HL-60/S4 (cell line): ENCODE results near the gene SLAIN2.
"Not testable (repeated sequence)": the region's sequence is repeated elsewhere in the genome, so short reads cannot be mapped to it uniquely, and the experiment has no call there.

ENCODE experiments used
- in situ Hi-C: fragments of 300-500 bp; cut with MboI; formaldehyde crosslinking; loops from 2 replicates; pipeline ENCODE4 v1.14.3; 2022; ENCODE audit warnings: low sequenced_read_pairs

SLAIN2 gene

DNA sequence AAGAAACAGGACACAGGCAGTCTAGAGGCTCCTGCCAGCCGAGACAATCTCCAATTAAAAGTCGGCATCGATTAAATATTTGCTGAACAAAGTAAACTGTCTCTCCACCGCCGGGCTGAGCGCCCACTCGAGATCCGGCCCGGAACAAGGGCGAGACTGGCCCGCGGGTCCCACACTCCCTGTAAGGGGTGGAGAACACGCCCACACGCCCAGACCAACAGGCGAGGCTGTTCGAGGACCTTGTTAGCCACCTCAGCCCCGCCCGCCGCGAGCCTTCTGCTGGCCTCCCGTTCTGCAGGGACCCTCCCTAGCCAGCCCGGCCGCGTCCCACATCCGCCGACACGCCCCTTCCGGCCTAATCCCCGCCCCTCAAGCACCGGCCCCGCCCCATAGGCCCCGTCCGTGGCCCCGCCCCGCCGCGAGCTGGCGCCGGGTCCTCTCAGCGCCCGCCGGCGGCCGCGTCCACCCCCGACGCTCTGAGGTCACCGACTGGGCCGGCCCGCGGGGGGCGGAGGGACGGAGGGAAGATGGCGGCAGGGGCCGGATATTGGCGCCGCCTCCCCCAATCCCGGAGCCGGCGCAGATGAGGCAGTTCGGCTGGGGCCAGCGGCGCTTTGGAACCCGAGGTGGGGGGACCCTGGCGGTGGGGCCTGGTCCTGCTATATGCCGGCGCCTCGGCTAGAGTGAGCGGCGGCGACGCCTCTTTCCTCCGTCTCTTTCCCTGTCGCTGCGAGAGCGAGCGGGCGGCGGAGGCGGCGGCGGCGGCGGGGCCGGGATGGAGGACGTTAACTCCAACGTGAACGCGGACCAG, at the start of gene SLAIN2:
Gene SLAIN2, plus strand, starts transcription at position 565 of the 811 bp plus-strand sequence. Its CDS starts 211 bp downstream, at position 776.
- in situ Hi-C loops = no loop called here

GRCh38 chr4:48292218-48292790, 49.0 kb upstream of the SLAIN2 start:
- in situ Hi-C loops = not testable (repeated sequence)

DNA sequence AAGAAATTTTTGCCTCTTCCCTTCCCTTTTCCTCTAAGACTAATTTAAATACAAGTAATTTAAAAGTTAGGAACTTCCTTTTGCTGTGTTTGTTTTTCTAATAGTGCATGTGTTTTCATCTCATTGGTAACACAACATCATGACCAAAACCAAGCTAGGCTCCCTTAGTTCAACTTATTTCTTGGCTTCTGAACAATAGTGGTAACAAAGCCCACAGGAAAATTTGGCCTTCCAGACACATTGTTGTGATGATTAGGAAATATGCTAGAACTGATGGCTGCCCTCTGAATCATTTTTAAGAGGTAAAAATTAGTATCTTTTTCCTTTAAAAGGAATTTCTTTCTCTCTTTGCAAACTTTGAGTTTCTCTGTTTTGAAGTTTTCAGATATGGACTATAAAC, 46.2 kb upstream of the SLAIN2 start:
- in situ Hi-C loops = no loop called here

GRCh38 chr4:48296365-48296764, 45.0 kb upstream of the SLAIN2 start:
- in situ Hi-C loops = no loop called here

DNA sequence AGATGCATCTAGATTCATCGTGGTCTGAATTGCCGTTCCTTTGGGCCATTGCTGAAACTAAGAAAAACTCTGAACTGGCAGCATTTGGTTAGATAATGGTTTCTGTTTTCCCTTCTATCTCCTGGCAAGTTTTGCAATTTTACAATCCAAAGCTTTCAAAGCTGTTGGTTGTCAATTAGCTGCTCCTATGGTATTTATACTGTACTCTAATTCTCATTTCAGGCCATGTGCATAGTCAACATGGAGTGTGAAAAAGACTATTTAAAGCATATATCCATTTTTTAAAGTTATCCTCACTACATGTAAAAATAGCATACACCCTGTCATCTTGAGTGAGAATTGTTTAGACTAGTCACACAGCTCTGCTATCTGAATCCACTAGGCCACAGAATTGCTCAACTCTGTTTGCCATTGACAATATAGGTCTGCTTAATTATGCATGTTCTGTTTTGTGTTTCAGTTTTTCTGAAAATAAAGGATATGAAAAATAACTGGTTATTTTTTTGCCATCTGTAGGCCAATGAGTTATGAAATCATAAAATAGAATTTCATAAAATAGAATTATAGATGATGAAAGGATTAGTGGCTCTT, 44.0 kb upstream of the SLAIN2 start:
- in situ Hi-C loops = no loop called here

DNA sequence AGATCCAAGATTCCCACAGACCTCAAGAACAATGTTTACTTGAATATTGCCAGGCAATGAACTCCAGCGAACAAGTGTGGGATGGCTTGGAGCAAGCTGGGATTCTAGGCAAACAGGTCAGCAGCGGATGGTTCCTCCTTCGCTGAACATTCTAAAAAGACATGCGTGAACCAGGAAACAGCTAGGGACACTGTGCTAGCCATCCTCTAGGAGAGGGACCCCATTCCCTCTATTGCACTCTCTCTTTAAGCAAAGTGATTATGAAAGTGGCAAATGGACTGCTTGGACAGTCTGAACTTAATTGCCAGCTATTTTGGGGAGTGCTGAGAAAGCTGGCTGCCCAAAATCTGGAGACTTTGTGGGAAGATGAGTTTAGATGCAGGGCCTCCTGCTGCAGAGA, 41.8 kb upstream of the SLAIN2 start:
- in situ Hi-C loops = no loop called here

- in situ Hi-C loops = loop anchor here (10.0 to 25.0 kb wide), 2 partner anchors 237 to 665 kb away; no protein-coding TSS in a partner anchor
Observed at GRCh38 chr4:48300004-48300403, 41.3 kb upstream of the SLAIN2 start.

DNA sequence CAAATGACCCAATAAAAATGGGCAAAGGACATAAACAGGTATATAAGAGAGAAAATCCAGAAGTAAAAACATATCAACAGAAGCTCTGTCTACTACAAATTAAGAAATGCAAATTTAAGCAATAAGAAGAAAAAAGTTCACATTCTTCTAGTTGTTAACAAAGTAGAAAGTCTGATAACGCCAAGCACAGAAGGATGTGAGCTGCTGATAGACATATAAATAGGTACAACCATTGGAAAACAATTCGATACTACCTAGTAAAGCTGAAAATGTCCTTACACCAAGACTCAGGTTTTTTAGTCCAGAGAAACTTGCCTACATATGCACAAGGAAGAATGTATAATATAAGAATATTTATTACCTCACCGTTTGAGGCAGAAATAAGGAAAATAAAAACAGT, 35.8 kb upstream of the SLAIN2 start:
- in situ Hi-C loops = loop anchor here (10.0 to 25.0 kb wide), 2 partner anchors 232 to 659 kb away; no protein-coding TSS in a partner anchor

DNA sequence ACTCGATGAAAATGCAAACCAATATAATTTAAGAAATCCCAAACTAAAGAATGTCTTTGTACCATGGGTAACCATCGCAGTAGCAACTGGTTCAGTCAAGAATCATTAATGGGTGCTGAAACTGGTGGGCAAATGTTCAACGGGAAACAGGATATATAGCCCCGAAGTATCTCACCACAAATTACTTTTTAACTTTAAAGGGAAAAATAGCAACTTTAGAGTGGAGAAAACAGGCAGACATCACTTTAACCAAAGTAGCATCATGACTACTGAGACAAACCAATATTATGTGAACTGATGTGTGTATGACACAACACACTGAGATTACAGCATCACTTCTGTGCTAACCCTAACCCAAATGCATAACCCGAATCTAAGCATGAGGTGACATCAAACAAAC, 33.8 kb upstream of the SLAIN2 start:
- in situ Hi-C loops = loop anchor here (10.0 to 25.0 kb wide), 2 partner anchors 230 to 657 kb away; no protein-coding TSS in a partner anchor

DNA sequence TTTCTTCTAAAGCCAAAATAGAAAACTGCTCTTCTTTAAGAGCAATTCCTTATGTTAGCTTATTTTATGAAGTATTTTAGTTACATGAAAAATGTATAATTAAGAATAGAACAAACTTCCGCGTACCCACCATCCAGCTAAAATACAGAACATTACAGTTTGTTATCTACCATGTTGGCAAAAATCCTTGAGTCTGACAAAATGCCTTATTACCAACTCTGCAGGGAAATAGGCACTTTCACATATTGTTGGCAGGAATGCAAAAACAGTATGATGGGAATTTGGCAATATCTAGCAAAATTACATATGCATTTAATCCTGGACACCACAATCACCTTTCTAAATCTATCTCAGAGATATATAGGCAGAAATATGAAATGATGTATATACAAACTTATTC, 32.4 kb upstream of the SLAIN2 start:
- in situ Hi-C loops = loop anchor here (10.0 to 25.0 kb wide), 2 partner anchors 228 to 656 kb away; no protein-coding TSS in a partner anchor

DNA sequence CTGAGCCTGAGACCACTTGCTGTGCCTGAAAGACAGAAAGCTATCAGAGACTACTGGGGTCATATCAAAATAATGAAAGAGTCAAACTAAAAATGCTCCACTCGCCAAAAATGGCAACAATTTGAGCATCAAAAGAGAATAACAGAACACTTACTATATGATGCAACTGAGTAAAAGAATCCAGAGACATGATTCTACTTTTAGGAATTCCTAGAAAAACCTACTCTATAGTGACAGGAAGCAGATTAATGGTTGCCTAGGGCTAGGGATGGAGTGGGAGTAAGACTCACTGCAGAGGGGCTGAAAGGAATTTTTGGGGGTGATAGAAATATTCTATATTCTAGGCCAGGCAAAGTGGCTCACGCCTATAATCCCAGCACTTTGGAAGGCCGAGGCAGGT, 29.4 kb upstream of the SLAIN2 start:
- in situ Hi-C loops = loop anchor here (25.0 kb wide), 1 partner anchor 225 kb away; no protein-coding TSS in a partner anchor

GRCh38 chr4:48314746-48315145, 26.6 kb upstream of the SLAIN2 start:
- in situ Hi-C loops = loop anchor here (25.0 kb wide), 1 partner anchor 223 kb away; no protein-coding TSS in a partner anchor

GRCh38 chr4:48315728-48316630, 25.4 kb upstream of the SLAIN2 start:
- in situ Hi-C loops = loop anchor here (25.0 kb wide), 1 partner anchor 221 kb away; no protein-coding TSS in a partner anchor

DNA sequence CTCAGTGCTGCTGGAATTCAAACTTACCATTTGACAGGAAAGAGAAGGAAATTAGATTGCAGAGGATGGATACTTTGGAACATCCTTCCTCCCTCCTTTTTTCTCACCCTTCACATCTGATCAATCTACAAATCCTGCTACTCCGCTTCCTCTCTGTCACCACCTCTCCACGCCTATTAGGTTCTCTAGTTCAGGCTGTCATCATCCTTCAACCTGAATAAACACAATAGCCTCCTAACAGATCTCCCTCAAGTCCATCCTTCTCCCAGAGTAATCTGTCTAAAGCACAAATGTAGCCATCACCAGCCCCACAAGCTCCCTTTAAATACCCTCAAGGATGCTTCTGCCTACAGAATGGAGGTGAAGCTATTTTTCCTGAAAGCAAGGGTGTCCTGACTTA, 20.0 kb upstream of the SLAIN2 start:
- in situ Hi-C loops = loop anchor here (25.0 kb wide), 1 partner anchor 216 kb away; no protein-coding TSS in a partner anchor

DNA sequence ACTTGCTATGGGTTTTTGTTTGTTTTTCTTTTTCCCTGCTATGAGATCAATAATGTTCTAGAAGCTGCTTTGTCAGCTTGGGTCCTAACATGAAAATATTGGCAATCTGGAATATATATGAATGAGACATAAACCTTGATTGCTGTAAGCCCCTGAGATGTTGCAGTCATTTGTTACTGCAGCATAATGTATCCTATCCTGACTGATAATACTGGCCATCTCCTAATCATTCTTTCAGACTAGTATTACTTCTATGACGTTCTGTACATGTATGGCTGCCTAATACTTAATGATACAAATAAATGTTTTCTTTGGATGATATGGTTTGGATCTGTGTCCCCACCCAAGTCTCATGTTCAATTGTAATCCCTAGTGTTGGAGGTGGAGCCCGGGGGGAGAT, 19.3 kb upstream of the SLAIN2 start:
- in situ Hi-C loops = loop anchor here (25.0 kb wide), 1 partner anchor 215 kb away; no protein-coding TSS in a partner anchor

- in situ Hi-C loops = loop anchor here (25.0 kb wide), 1 partner anchor 213 kb away; no protein-coding TSS in a partner anchor
Observed at GRCh38 chr4:48324281-48324680, 17.0 kb upstream of the SLAIN2 start.

DNA sequence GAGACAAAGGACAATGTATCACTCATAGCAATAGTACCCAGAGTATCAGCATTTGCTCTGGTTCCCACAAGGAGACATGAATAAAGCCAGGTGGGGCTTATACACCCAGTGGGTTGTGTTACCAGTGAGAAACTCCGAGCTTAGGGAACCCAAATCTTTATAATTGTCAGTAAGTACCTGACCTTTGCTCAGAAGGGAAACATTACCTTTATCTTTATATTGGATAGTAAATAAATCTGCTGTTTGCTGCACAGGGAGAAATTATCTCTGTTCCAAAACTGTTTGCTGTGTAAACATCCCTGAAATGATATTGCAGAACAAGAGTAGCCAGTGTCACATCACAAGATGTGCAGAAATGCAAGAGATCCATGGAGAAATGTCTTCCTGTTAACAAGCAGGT, 12.1 kb upstream of the SLAIN2 start:
- in situ Hi-C loops = no loop called here

GRCh38 chr4:48329976-48330375, 11.4 kb upstream of the SLAIN2 start:
- in situ Hi-C loops = no loop called here

- in situ Hi-C loops = no loop called here
Observed at GRCh38 chr4:48331577-48332330, 9.6 kb upstream of the SLAIN2 start.

DNA sequence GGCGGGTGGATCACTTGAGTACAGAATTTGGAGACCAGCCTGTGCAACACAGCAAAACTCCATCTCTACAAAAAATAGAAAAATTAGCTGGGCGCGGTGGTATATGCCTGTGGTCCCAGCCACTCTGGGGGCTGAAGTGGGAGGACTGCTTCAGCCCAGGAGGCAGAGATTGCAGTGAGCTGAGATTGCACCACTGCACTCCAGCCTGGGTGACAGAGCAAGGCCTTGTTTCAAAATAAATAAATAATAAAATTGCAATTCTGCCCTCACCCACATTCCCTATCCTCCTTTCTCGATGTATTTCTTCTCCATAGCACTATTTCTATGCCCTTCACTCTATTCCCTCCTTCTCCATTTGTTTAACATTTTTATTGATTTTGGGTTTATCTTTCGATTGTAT, 8.7 kb upstream of the SLAIN2 start:
- in situ Hi-C loops = no loop called here
